Inflammatory macrophage treated with lipopolysaccharide for 1 hour (primary cell): ENCODE results near the gene ZNF576.
"Not testable (repeated sequence)": the region's sequence is repeated elsewhere in the genome, so short reads cannot be mapped to it uniquely, and the experiment has no call there.

ENCODE experiments used
- DNase-seq, 2 donors: peaks; one replicate each; pipeline ENCODE4 v3.0.0-alpha.2; 2020 to 2022

The ZNF576 gene, protein sequence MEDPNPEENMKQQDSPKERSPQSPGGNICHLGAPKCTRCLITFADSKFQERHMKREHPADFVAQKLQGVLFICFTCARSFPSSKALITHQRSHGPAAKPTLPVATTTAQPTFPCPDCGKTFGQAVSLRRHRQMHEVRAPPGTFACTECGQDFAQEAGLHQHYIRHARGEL

DNA sequence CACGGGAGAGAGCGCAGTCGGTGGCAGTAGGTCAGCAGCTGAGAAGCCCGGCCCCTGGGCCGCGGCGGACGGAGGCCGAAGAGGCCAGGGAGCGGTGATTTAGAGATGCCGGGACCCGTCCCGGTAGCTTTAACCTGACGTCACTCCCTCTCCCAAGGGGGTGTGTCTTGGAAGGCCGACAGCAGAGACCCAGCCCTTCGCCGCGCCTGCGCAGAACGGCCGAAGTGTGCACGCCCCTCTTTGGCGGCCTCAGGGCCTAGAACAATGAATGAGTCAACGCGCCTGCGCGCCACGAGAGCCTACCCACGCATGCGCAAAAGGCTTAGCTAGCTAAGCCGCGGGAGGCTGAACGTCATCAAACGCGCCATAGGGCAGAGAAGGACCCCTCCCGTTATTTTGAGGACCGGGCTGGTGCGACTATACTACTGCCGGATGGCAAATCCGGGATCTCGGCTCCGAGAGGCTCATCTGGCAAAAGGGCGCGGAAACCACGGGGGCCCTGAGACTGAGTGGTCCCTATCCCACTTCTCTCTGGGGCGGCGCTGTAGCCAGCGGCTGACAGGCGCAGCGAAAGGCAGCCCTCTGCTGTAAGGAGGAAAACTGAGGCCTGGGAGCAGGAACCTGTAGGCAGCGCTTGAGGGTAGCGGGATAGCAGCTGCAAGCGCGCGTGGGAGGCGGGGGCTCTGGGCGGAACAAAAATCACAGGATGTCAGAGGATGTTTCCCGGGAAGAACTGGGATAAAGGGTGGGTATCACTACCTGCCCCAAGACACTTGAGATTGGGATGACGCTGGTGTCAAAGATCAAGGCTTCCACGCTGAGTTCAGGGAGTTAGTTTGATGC lies at the start of gene ZNF576, which contains the start of gene IRGQ:
ZNF576 (plus strand) TSS at position 597 of the 843 bp plus-strand sequence. CDS start 514 bp downstream, outside the sequence.
IRGQ (minus strand) TSS at position 136 of the 843 bp plus-strand sequence. CDS start 796 bp downstream, outside the sequence.
- peak; percentile 100 for DNase-seq

DNA sequence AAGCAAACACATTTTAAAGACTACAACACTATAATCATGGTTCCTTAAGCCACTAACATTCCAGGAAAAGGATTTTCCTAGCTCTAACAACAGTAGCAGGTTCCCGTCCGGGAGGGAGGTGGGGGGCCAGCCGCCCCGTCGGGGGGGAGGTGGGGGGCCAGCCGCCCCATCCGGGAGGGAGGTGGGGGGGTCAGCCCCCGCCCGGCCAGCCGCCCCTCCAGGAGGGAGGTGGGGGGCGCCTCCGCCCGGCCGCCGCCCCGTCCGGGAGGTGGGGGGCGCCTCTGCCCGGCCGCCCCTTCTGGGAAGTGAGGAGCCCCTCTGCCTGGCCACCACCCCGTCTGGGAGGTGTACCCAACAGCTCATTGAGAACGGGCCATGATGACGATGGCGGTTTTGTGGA lies 48.5 kb upstream of the ZNF576 start:
- not testable (repeated sequence) for DNase-seq

DNA sequence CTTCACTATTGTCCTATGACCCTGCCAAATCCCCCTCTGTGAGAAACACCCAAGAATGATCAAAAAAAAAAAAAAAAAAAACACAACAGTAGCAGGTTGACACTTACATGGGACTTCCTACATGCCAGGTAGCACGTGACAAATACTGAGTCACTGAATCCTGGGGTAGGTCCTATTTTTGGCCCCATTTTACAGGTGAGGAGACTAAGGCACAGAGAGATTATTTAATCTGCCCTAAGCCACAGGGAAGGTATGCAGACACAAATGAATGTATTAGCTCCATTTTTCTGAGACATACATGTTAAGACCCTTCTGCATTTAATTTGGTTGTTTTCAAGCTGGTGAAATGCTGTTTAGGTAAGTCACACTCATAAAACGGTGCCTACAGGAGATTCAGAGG lies 47.7 kb upstream of the ZNF576 start:
- no peak for DNase-seq

DNA sequence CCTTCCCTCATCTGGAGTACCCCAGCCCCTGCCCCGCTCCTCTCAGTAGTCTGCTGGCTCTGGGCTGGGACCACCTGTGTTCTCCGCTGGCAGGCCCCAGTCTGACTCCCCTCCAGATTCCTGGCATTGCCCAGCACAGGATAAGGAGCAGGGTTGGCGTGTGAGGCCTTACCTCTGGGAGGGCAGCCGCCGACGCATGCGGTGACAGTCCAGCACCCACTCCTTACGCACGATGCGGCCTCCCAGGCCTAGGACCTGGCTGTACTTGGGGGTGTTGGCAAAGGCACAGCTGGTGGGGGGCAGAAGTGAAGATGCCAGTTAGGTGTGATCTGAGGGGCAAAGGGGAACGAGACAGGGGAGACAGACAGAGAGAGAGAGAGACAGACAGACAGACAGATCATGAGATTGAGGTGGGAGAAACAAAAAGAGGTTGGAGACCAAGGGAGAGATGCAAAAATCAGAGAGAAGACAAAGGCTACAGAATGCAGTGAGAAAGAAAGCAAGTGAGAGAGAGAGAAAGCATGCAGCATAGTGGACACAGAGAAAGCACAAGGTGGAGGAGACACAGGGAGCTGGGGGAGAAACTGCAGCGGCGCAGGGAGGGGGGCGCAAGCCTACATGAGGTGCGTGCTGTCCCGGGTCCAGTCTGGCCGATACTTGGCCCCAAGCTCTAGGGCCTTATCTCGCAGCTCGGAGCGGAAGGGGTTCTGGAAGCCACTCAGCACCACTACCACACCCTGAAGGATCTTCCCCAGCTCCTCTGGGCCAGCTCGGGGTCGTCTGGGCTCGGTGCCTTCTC lies 44.8 kb upstream of the ZNF576 start:
- no peak for DNase-seq

DNA sequence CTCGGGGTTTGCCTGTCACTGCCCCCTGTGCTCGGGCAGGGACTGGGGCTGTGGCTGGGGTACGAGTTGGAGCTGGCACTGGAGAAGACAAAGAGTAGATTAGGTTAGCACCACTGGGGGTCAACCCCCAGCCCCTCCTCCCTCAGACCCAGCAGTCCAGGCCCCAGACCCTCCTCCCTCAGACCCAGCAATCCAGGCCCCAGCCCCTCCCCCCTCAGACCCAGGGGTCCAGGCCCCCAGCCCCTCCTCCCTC lies 44.3 kb upstream of the ZNF576 start:
- DNase-seq: no peak

DNA sequence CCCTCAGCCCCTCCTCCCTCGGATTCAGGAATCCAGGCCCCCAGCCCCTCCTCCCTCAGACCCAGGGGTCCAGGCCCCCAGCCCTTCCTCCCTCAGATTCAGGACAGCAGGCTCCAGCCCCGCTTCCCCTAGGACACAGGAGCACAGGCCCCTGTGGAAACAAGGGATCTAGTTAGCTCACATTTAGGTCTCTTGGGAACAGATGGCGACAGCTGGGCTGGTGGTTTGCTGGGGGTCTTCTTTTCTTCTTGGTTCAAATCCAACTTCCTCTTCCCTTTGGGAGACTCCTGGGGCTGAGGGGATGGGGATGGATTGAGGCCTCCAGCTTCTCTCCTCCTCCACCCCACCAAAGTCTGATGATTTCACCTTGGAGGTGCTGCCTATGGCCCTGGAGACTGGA lies 43.8 kb upstream of the ZNF576 start:
- no peak for DNase-seq

DNA sequence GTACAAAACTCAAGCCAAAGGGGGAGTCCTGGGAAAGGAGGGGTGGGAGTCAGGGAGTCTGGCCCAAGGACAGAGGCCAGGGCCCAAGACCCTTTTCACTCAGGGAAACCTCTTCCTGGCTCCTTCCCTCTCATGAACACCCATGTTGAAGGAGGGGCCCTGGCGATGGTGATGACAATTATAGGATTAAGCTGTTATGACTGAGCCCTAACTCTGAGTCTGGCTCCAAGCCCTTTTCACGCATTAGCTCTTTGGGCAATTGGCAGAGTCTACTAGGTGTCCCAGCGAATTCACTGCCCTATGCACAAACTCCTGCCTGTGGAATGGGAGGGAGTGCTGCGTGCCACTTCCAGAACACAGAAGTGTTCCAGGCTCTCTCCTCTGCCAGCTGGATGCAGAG lies 42.7 kb upstream of the ZNF576 start:
- no peak for DNase-seq

DNA sequence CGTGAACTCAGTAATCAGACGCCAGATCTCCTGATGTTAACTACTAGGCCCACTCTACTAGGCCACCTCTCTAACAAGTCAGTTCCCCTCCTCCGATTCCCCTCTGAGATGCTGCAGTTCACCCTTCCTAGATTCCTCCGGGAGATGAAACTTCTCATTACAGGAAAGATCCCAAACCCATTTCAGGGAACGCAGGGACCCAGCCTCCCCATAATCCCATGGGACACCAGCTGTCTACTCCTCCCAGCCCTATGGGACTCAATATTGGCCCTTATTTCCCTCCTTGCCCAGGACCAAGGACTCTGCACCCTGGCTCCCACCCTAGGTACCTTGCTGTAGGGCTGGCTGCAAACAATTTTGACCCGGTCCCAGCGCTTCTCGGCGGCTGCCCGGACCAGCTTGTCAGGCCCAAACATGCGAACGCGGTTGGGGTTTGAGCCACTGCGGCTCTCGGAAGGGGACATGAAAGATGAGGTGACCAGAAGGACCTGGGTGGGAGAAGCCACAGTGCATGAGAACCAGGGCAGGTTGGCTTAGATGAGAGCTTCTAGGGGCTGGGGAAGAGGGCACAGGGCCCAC lies 42.0 kb upstream of the ZNF576 start:
- no peak for DNase-seq

DNA sequence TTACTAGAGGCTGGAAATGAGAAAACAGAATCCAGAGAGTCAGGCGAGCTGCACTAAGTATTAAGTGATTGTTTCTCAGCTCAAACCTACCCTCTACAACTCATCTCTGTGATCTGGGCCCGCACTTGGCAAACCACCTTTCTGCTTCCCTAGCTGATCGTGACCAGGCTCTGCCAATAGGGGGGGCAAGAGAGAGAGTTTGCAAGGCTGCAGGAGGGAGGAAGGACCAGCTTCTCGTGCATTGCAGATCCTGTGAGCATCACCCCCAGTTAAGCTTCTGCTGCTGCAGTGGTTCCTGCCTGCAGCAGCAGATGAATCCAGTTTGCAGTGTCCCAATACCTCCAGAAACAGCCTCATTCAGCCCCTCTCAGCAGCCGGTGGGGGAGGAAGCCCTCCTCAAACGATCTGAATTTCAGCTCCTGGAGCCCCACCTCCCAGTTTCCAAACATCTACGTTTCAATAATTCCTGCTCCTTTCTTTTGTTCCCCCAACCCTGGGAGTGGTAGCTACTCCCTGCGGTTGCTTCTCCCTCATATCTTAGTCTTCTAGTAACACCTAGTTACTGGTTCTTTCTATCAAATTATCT lies 41.1 kb upstream of the ZNF576 start:
- DNase-seq: peak; percentile 64 to 93

DNA sequence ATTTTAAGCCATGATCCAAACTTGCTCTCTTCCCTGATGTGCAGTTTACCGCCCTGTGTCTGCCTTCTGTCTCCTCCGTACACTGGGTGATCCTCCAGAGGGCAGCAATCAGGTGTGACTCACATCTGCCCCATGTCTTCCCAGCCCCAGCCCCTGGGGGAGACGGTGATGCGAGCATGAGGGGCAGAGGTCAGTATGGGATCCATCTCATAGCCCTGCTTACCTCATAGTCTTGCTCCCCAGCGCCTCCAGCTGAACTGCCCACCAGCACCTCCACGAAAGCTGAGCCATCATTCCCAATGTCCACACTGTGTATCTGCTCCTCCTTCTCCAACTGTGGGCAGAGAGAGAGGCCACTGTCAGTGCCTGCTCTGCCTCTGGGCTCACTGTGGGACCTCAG lies 35.7 kb upstream of the ZNF576 start:
- peak in 1 of 2 donors; percentile 56 for DNase-seq

DNA sequence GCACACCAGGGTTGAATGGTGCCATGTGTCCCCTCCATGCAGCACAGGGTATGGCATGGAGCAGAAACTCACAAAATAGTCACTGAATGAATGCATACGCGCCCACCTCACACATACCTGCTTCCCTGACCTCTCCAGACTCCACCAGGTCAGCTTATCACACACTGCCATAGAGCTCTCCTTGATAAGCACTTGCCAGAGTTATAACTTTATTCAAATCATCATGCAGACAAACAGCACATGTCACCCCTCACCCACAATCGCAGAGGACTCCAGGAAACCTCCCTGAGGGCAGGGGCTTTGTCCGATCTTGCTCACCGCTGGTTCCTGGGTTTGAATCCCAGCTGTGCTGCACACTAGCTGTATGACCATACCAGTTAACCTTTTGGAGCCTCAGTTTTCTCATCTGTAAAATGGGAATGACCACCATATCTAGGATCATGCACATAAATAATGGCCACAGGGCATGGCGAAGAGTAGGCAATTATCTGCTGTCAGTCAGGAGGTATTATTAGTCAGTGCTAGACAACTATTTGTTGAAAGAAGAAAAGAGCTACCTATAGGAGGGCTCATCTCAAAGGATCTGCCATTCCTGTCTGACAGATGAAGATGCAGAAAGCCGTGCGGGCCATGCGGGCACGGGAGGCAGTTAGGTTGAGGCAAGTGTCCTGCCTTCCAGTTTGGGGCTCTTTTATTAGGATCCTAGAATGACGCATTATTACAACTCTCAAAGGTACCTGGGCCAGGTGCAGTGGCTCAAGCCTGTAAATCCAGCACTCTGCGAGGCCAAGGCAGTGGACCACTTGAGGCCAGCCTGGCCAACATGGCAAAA lies 35.0 kb upstream of the ZNF576 start:
- no peak for DNase-seq

DNA sequence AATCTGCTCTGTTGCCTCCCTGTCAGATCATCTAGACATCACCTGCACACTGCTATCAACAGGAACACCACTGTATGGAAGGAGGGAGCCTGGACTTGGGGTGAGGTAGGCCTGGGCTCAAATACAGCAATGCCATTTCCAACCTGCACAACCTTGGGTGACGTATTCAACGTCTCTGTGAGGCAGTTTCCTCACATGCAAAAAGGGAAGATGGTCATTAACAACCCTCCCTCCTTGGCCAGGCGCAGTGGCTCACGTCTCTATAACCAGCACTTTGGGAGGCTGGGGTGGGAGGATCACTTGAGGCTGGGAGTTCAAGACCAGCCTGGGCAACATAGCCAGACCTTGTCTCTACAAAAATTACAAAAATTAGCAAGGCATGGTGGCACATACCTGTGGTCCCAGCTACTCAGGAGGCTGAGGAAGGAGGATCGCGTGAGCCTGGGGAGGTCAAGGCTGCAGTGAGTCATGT lies 34.1 kb upstream of the ZNF576 start:
- peak in 1 of 2 donors; percentile 25 for DNase-seq

DNA sequence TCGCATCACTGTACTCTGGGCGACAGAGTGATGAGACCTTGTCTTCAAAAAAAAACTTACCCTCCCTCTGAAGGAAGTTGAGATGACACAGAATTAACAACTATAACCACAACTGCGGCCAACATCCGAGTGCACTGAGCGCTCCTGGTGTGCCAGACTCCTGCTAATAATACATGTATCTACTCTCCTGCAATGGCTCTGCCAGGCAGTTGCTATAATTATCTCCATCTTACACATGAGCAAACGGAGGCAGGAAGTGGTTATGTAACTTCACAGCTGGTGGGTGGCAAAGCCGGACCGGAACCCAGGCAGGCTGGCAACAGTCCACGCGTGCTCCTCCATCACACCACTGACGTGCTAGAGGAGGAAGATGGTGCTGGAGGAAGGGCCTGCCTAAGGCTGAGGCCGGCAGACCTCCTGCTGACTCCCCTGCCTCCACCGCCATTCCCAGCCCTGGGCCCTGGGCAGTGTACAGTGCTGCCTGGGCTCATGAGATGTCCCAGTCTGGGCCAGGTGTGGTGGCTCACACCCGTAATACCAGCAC lies 33.6 kb upstream of the ZNF576 start:
- peak; percentile 82 for DNase-seq

DNA sequence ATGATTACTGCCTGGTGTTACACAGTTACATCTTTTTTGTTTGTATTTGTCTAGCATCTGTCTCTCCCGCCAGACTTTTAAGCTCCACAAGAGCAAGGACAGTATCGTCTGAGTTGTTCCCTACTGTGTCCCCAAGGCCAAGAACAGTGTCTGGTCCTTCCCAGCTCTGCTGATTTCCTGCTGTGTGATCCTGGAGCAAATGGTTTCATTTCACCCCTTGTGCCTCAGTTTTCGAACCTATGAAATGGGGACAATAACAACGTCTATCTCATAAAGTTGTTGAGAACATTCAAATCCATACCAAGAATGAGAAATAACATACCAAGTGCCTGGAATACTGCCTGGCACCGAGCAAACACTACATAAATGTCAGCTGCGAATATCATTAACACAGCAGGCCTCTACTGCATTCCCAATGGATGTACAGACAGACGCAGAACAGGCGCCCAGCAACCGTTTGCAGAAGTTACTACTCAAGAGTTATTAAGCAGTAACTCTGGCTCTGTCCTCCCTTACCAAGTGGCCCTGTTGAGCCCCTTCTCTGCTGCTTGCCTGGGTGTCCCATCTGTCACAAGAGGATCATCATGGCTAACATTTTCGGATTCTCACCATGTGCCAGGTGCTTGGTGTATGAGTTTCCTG lies 32.5 kb upstream of the ZNF576 start:
- no peak for DNase-seq

DNA sequence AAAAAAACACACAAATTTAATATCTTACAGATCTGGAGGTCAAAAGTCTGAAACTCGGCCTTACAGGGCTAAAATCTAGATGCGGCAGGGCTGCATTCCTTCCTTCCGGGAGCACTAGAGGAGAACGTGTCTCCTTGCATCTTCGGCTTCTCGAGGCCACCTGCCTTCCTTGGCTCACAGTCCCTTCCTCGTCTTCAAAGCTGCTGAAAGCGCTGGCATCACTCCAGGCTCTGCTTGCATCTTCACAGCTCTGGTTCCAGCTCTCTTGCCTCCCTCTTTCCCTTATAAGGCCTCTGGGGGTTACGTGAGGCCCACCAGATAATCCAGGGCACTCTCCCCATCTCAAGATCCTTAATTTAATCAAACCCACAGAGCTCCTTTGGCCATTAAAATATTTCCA lies 31.6 kb upstream of the ZNF576 start:
- DNase-seq: no peak

DNA sequence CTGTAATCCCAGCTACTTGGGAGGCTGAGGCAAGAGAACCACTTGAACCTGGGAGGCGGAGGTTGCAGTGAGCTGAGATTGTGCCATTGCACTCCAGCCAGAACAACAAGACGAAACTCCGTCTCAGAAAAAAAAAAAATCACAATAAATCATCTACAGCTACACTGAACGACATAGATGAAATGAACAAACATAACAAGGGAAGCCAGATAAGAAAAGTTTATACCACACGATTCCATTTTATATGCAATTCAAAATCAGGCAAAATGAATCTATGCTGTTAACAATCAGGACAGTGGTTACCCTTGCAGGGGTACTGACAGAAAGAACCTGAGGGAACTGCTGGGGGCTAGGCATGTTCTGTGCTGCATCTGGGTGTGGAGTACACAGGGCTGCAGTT lies 26.7 kb upstream of the ZNF576 start:
- DNase-seq: no peak

DNA sequence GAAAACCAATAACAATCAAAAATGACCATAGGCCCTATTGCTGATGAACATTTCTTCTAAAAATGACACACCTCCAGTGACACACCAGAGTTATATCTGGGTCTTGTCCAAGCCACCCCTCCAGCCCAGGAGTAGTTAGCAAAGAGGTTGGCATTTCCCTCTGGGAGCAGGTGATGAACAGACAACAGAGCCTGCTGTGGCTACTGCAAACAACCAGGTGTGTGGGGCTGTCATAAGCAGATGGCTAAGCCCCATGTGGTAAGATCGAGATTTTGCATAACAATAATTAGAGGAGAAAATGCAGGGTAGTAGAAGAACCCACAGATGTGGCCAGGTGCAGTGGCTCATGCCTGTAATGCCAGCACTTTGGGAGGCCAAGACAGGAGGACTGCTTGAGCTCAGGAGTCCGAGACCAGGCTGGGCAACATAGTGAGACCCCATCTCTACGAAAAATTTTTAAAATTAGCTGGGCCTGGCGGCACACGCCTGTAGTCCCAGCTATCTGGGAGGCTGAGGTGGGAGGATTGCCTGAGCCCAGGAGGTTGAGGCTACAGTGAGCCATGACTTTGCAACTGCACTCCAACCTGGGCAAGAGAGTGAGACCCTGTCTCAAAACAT lies 26.1 kb upstream of the ZNF576 start:
- no peak for DNase-seq

DNA sequence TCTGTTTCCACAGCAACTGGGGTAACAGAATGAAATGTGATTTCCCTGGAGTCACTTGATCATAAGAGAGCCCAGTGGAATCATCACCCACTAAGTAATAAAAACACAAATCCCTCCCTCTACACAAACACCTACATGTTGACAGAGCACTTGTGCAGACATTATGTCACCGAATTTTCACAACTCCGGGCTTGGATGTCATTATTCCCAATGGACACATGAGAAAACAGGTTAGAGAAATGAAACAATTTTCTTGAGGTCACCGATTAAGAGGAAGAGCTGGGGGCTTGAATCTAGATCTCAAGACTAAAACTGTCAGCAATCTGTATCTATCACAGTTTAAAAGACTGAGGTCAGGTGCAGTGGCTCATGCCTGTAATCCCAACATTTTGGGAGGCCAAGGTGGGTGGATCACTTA lies 24.2 kb upstream of the ZNF576 start:
- DNase-seq: peak; percentile 41 to 88

DNA sequence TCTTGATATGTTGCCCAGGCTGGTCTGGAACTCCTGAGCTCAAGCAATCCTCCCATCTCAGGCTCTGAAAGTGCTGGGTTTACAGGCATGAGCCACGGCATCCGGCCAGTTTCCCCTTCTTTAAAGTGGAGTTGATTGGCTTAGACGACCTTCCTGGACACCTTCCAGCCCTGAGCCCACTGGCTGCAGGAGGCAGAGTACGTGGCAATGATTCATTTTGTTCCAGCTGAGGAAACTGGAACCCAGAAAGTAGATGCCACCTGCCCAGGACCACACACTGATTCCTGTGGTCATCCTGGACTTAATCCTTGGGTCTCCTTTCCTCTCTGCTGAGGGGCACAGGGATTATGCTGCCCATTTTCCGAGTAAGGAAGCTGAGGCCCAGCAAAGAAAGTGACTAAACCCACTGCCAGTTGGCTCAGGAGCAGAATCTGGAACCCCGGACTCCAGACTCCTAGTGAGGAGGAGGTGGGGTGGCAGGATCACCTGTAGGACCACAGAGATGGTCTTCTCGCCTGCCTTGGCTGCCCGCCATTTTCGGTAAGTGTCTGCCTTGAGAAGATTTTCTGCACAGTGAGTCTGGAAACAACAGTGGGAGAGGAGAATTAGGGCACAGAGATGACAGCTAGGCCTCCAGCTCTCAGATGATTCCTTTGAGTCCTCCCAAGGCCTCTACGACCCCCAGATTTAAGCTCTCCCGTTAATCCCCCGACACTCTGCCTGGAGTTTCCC lies 21.8 kb upstream of the ZNF576 start:
- no peak for DNase-seq
